DOHH2 (cell line): ENCODE measurements around the gene LHX5.

Experiments used
- H3F3A ChIP-seq: fragments of 200-600 bp; sonication (generic), shearing (Covaris generic); 2 replicates; pipeline ENCODE4 v1.6.0; 2016; ENCODE audit warnings: antibody characterized with exemption, mild to moderate bottlenecking; ENCODE audit not compliant: control insufficient read depth, insufficient read depth
- H3K27ac ChIP-seq: fragments of 200-600 bp; sonication (generic); 2 replicates; pipeline ENCODE4 v1.5.1; 2014; ENCODE audit warnings: low read depth, mild to moderate bottlenecking, low read length, moderate library complexity
- H3K27me3 ChIP-seq: fragments of 200-600 bp; sonication (generic); 2 replicates; pipeline ENCODE4 v1.6.1; 2014; ENCODE audit warnings: mild to moderate bottlenecking, low read length, mixed read lengths; ENCODE audit not compliant: control insufficient read depth
- H3K36me3 ChIP-seq: fragments of 200-600 bp; sonication (generic); 2 replicates; pipeline ENCODE4 v1.6.1; 2014; ENCODE audit warnings: mild to moderate bottlenecking, low read length, moderate library complexity, mixed read lengths; ENCODE audit not compliant: control insufficient read depth
- H3K4me1 ChIP-seq: fragments of 200-600 bp; sonication (generic); 2 replicates; pipeline ENCODE4 v1.6.1; 2014; ENCODE audit warnings: mild to moderate bottlenecking, low read length, mixed read lengths; ENCODE audit not compliant: control insufficient read depth
- H3K4me2 ChIP-seq: fragments of 200-600 bp; sonication (generic); 2 replicates; pipeline ENCODE4 v1.6.0; 2014; ENCODE audit warnings: mild to moderate bottlenecking, low read length, moderate library complexity
- H3K4me3 ChIP-seq: fragments of 200-600 bp; sonication (generic); 2 replicates; pipeline ENCODE4 v1.5.1; 2014; ENCODE audit warnings: mild to moderate bottlenecking, low read length, mixed read lengths
- H3K79me2 ChIP-seq: fragments of 200-600 bp; sonication (generic); 2 replicates; pipeline ENCODE4 v1.6.1; 2014; ENCODE audit warnings: mild to moderate bottlenecking, low read length, mixed read lengths; ENCODE audit not compliant: control insufficient read depth
- H3K9me2 ChIP-seq: fragments of 200-600 bp; sonication (generic); replicated peaks from 2 replicates; pipeline ENCODE4 v1.6.1; 2014; ENCODE audit warnings: mild to moderate bottlenecking, low read length, mixed read lengths; ENCODE audit not compliant: control insufficient read depth
- H3K9me3 ChIP-seq: fragments of 200-600 bp; sonication (generic); 2 replicates; pipeline ENCODE4 v1.6.1; 2014; ENCODE audit warnings: antibody characterized with exemption, low read length, mixed read lengths; ENCODE audit not compliant: control insufficient read depth, insufficient read depth
- H4K20me1 ChIP-seq: fragments of 200-600 bp; sonication (generic); 2 replicates; pipeline ENCODE4 v1.6.0; 2014; ENCODE audit warnings: low read depth, mild to moderate bottlenecking, antibody characterized with exemption, low read length, moderate library complexity; ENCODE audit not compliant: control insufficient read depth, insufficient read depth
- EZH2phosphoT487 ChIP-seq: fragments of 200-600 bp; sonication (generic); IDR thresholded peaks from 2 replicates; pipeline ENCODE4 v1.6.1; 2017; ENCODE audit warnings: borderline replicate concordance, mild to moderate bottlenecking, antibody characterized with exemption, low read length, moderate library complexity, mixed read lengths
- TF ChIP-seq, protein P1 (sequence below): fragments of 200-600 bp; sonication (generic); IDR thresholded peaks from one replicate; pipeline ENCODE4 v1.5.1; 2014; ENCODE audit warnings: antibody characterized with exemption, mild to moderate bottlenecking, low read depth, low read length; ENCODE audit not compliant: poor library complexity, severe bottlenecking

The LHX5 gene

DNA sequence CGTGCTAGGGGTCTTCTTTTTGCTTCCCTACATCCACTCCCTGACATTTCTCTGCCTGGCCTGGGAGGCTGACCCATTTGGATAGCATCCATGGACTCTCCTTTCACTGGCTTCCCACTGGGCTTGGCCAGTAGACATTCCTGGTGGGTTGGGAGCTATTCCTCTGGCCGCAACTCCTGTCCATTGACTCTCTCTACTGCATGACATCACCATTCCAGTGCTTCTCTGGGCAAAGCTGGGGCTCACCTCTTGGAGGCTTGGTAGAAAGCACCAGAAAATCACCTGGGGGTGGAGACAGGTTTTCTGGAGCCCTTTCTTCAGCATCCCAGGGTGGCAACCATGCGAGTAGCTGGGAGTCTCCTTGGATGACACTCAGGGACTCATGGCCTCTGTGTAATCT, 16.7 kb upstream of the LHX5 start:
- Histone ChIP-seq H3K4me1 (no peaks in the 10 kb centered on the region), H3K9me3 (no peaks in the 10 kb centered on the region), H3K36me3 (no peaks in the 10 kb centered on the region), H3K9me2 (no peaks in the 10 kb centered on the region), H3K4me2 (no peak overlapping the region), H3K27ac (no peak overlapping the region), H3K4me3 (no peak overlapping the region), H3K27me3 (peaks cover 13% of the 10 kb centered on the region), H3F3A (no peaks in the 10 kb centered on the region), H3K79me2 (no peaks in the 10 kb centered on the region), H4K20me1 (no peaks in the 10 kb centered on the region)
- TF ChIP-seq, protein P1, sequence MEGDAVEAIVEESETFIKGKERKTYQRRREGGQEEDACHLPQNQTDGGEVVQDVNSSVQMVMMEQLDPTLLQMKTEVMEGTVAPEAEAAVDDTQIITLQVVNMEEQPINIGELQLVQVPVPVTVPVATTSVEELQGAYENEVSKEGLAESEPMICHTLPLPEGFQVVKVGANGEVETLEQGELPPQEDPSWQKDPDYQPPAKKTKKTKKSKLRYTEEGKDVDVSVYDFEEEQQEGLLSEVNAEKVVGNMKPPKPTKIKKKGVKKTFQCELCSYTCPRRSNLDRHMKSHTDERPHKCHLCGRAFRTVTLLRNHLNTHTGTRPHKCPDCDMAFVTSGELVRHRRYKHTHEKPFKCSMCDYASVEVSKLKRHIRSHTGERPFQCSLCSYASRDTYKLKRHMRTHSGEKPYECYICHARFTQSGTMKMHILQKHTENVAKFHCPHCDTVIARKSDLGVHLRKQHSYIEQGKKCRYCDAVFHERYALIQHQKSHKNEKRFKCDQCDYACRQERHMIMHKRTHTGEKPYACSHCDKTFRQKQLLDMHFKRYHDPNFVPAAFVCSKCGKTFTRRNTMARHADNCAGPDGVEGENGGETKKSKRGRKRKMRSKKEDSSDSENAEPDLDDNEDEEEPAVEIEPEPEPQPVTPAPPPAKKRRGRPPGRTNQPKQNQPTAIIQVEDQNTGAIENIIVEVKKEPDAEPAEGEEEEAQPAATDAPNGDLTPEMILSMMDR: no peak
- no peak for TF ChIP-seq EZH2phosphoT487

DNA sequence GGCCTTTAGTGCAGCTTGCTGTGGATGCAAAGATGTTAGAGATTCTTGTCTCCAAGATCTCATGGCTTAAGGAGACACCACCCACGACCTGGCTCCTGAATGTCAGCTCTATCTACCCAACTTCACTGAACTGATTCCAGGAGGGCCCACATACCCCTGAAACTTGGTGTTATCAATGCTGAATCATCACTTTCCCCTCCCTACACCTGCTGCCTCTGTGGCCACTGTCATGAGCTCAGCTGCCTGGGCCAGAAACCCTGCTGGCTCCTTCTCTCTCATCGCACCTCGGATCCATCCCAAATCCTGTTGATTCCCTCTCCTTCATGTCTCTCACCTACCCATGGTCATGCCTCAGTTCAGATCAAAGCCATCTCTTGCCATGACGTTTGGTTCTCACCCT, 15.1 kb upstream of the LHX5 start:
- no peak overlapping the region for H3K4me2 ChIP-seq
- H3K4me1 ChIP-seq: no peaks in the 10 kb centered on the region
- no peaks in the 10 kb centered on the region for H3K79me2 ChIP-seq
- H3K4me3 ChIP-seq: no peak overlapping the region
- no peaks in the 10 kb centered on the region for H4K20me1 ChIP-seq
- no peaks in the 10 kb centered on the region for H3K36me3 ChIP-seq
- no peaks in the 10 kb centered on the region for H3K9me2 ChIP-seq
- H3K27me3 ChIP-seq: peaks cover 18% of the 10 kb centered on the region
- H3K27ac ChIP-seq: no peak overlapping the region
- TF ChIP-seq EZH2phosphoT487: no peak
- TF ChIP-seq, protein P1: no peak
- H3F3A ChIP-seq: no peaks in the 10 kb centered on the region
- no peaks in the 10 kb centered on the region for H3K9me3 ChIP-seq

GRCh38 chr12:113485330-113485729, 13.7 kb upstream of the LHX5 start:
- no peaks in the 10 kb centered on the region for H3K79me2 ChIP-seq
- H3K4me2 ChIP-seq: no peak overlapping the region
- H3F3A ChIP-seq: no peaks in the 10 kb centered on the region
- no peaks in the 10 kb centered on the region for H3K9me3 ChIP-seq
- H4K20me1 ChIP-seq: no peaks in the 10 kb centered on the region
- H3K27ac ChIP-seq: no peak overlapping the region
- no peak overlapping the region for H3K4me3 ChIP-seq
- no peaks in the 10 kb centered on the region for H3K4me1 ChIP-seq
- H3K27me3 ChIP-seq: peaks cover 18% of the 10 kb centered on the region
- H3K9me2 ChIP-seq: no peaks in the 10 kb centered on the region
- no peaks in the 10 kb centered on the region for H3K36me3 ChIP-seq
- TF ChIP-seq, protein P1: no peak
- TF ChIP-seq EZH2phosphoT487: no peak

DNA sequence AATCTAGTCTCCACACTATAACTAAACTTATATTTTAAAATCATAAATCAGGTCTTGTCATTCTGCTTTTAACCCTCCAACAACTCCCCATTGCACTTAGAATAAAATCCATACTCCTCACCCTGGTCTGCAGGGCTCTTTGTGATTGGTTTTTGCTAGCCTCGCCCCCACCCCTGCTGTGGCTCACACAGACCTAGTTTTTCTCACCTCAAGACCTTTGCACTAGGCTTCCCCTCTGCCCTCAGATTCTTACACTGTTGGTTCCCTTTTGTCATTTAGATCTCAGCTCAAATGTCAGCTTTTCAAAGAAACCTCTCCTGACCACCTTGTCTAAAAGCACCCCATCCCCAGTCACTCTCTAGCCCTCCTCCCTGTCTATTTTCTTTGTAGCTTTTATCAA, 10.7 kb upstream of the LHX5 start:
- Histone ChIP-seq H3K4me3 (no peak overlapping the region), H3K27me3 (peaks cover 13% of the 10 kb centered on the region), H3K36me3 (no peaks in the 10 kb centered on the region), H3K79me2 (no peaks in the 10 kb centered on the region), H3K9me3 (no peaks in the 10 kb centered on the region), H3F3A (no peaks in the 10 kb centered on the region), H3K4me1 (no peaks in the 10 kb centered on the region), H3K4me2 (no peak overlapping the region), H3K9me2 (no peaks in the 10 kb centered on the region), H3K27ac (no peak overlapping the region), H4K20me1 (no peaks in the 10 kb centered on the region)
- TF ChIP-seq, protein P1: no peak
- TF ChIP-seq EZH2phosphoT487: no peak
